ENCODE measurements around the gene SH3BP5.

The SH3BP5 gene

DNA sequence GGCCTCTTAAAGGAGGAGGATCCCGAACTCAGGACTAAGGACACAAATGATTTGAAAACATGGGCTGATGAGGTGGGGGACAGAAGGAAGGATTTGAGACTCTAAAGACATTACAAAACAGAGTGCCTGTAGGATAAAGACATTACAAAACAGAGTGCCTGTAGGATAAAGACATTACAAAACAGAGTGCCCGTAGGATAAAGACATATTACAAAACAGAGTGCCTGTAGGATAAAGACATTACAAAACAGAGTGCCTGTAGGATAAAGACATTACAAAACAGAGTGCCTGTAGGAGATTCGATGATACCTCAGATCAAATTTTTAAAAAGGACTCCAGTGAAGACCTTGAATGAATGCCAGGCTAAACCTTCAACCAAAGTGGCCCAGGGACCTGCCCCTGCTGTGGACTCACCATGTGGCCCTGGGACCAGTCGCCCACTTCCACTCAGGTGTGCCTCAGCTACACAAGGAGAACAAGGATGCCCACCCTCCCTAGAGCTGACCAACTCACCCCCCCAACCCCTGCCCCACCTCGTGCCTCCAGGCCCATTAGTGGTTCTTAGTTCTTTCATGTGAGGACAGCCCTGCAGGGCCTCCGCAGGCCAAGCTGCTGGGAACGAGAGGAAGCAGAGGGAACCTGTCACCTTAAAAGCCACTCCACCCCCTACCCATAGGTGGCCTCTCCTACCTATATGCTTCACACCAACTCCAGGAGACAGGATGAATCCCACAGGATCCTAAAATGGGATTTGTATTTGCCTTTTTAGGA lies 59.8 kb downstream of the SH3BP5 start:
- DNase-seq: no peak

DNA sequence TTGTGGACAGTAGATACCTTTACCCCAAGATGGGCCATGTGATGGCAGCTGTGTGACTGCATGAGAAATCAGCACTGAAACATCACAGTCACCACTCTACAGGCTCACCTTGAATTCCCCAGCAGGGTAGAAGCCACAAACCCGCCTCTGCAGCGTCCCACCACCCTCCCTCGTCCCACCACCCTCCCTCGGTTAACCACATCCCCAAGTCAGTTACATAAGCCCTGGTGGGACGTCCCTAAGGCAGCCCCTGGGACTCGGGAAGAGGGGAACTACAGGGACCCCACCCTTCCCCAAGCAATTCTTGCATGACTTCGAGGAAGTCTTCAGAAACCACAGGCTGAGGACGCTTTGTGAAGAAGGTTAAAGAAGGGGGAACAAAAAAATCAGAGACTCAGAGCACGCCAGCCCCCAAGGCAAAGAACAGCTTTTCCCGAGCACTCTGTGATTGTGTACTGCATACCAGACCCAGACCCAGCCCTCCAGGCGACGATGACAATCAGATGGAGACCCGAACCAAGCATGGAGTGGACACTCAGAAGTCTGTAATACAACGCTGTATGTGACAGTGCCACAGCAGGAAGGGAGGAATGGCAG lies 60.5 kb downstream of the SH3BP5 start:
- peak; percentile 60 to 88 for DNase-seq

DNA sequence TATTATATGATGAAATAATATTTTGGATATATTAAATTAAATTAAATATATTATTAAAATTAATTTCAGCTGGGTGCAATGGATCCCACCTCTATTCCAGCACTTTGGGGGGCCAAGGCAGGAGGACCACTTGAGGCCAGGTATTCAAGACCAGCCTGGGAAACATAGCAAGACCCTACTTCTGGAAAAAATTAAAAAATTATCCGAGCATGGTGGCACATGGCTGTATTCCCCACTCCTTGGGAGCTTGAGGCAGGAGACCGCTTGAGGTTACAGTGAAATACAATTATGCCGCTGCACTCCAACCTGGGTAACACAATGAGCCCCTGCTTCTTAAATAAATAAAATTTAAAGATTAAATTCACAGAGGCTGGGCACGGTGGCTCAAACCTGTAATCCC lies 61.4 kb downstream of the SH3BP5 start:
- no peak for DNase-seq

DNA sequence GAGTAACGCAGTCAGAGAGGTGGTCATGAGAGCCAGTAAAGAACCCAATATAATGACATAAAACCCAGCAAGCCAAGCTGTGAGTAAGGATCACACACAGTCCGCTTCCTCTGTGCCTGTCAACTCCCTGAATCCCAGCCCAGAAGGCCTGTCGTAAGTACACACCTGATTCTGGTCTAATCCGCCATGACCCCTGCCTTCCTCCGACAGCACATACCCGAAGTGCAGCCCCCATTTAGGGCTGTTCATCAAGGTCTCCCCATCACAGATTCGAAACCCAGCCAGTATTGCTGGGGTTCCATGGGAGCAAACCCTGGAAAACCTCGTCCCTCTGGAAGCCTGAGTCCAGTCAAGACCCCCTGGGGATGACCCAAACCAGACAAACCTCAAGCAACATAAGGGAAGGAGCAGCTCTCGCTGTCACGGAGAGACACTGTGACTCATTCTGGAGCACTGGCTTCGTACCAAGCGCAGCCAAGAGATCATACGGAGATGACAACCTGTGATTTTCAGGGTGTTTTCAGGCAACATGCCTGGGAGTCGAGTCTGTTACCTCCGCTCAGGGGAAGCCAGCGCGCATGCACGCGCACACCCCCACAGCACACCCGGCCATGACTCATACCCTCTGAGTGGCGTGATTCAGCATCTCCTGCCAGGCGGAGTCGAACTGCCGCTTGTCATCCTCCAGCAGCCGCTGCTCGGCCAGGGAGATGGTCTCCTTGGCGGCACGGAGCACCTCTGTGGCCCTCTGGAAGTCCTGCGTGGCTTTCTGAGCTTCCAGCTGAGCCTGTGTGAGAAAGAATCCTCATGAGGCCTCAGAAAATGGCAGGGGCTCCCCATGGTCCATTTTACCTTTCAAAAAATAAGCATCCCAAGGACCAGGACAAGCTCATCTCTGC lies 63.0 kb downstream of the SH3BP5 start:
- peak; percentile 76 to 93 for DNase-seq

DNA sequence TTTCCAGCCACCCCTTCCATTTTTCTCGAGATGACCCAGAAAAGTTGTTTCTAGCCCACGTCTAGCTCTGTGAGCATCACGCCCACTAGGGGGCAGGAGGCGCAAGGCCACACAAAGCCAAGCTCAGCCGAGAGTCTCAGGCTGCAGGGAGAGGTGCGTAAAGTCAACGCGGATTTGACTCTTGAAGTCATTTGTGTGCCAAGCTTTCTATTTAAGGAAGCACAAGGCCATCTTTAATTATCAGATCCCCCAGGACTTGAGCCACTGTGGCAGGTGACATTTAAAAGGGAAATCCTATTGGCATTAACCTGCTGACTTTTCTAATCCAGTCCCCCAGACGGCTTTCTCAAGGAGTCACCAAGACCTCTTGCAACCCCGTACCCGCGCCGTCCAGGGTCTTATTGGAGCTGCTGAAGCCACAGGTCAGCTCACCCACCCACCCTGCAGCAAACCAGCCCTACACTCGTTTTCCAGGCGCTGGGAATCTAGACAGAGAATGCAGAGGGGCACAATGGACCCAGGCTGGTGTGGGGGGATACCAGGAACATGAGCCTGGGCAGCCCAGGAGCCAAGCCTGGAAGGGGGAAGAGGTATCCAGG lies 64.3 kb downstream of the SH3BP5 start:
- DNase-seq: peak; percentile 79 to 81

DNA sequence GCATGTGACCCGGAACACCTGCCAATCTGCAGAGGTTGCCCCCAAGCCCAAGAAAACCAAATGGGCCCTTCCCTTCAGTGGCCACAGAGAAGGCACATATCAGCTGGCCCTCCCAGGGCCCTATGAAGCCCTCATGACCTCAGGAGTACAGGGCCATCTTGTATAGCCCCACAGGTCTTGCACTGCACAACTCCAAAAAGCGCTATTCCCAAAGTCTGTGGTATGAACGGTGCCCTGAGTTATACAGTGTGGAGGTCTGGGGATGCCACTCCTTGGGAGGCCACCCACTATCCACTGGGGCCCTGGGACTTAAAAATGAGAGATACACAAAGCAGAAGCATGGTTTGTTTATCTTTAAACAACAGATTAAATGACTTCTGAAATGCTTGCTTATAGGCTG lies 64.9 kb downstream of the SH3BP5 start:
- DNase-seq: no peak

DNA sequence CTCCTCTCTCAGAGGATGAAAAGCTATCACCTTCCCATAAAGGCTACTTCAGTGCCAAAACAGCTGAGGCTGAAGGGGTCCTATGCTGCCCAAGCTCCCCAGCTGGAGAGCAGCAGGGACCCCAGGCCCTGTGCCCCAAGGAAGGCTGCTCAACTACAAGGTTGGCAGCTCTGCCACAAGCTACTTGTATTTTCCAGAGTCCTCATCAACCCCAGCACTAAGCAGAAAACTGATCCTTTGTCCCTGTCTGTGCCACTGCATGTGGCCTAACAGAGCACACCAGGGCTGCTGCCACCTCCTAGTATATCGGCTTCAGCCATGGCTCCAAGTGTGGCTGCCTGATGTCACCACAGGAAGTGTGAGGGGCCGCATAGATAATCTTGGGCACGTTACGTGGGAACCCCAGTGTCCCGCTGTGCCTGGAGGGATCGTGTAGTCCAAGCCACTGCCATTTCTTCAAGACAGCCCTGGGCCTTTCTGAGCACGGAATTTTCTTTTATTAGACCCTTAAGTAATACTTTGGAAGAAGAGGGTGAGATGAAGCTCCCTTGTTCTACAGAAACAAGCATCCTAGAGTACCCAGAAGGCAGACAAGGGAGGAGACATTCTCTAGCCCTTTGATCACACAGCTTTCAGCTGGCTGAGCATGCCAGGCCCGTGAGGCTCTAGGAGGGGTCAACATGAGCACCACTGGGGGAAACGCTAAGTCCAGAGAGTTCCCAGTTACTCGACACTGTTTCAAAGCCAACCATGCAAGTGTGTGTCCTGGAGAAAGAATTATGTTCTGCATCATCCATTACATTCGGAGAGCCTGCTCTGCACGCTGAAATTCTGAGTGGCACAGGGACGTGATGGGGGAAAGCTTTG lies 65.6 kb downstream of the SH3BP5 start:
- no peak for DNase-seq

DNA sequence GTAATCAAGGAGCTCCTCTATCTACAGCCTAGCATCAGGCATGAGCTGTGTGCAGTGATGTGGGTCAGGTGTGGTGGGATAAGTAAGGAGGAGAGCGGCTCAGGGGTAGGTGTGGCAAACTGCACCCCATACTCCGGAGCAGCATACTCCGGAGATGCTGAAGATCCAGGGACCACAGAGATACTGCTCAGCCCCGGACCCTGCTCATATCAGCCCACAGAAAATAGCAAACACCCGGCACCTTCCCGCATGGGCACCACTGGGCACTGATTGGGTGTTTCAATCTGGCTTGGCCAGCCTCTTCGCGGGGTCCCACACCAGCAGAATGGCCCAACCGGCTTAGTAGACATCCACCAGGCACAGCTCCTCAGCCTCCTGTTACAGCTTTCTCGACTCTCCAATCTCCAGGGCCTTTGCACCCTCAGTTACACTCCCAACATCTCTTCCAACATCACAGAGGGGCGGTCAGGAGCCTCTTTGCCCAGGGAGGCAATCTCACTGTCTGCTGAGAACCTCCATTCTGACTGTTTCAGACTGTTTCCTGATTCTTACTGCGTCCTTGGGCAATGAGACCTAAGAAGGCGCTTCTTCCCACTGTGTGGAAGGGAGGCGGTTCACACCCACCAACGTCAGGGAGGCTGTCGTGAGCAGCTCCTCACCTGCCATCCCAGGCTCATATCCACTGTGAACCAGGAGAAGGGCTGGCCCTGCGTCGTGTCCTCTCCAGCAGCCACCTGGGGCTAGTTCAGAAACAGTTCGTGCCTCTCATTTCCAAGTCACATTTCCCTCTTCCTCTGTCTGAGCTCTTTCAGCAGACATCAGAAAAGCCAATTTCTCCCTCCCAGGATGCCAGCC lies 66.5 kb downstream of the SH3BP5 start:
- DNase-seq: no peak

DNA sequence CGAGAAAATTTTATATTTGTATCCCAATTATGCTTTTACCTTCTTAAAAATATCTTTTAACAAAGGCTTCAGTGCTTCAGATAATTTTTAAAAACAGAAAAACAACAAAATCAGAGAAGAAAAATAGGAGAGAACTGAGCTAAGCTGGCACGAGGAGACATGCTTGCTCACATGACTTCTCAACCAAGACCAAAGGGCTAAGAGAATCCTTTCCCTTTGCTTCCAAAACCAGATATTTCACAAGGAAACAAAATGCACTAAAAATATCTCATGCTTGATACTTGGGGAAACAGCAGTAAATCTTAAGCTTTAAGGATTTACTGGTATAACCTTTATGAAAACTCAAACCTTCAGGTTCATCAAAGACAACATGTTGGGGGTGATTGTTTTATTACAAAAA lies 67.9 kb downstream of the SH3BP5 start:
- no peak for DNase-seq

DNA sequence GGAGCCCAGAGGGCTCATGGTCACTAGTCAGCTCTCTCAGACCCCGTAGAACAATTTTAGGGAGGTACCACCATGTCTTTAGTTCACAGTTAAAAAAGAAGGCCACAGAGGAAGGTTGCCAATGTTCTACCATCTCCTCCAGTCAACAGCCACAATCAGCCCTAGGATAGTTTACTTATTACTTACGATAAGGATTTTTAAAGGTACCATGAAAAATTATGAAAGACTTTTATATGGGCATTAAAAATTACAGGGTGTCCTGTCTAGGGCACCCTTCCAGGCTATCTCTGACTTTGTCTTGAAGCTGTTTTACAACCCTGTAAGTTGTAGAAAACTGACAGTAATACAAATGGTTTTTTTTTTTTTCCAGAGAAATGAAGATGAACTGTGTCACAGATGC lies 68.5 kb downstream of the SH3BP5 start:
- no peak for DNase-seq

DNA sequence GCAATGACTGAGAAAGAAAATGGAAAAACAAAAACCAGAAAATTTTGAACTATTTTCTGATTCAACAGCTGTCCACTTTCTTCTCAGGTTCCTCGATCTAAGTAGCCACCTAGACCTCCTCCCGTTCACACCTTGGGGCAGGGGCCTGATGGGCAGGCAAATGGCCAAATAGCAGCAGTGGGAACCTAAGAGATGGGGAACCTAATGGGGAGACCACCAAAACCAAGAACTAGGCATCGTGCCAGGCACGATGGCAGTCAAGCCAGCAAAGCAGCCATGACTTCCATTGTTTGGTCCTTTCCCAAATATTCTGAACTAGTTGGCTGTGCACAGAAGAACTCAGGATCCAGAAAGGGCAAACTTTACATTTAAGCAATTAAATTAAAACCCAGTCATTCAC lies 69.3 kb downstream of the SH3BP5 start:
- no peak for DNase-seq

DNA sequence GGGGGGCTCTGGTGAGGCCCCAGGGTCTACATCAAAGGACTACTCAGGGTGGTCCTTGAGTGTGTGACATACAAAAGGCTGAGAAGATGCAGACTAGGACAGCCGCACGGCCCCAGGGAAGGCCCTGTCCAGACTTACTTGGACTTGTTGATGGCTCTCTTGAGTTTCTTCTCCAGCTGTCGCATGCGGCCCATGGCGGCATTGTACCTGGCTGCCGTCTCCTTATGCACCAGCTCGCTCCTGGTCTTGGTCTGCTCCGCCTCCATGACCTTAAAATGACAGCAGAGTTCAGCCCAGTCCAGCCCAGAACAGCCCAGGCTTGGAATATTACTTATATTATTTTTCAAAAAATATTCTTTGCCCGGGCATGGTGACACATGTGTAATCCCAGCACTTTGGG lies 70.4 kb downstream of the SH3BP5 start:
- DNase-seq: no peak

DNA sequence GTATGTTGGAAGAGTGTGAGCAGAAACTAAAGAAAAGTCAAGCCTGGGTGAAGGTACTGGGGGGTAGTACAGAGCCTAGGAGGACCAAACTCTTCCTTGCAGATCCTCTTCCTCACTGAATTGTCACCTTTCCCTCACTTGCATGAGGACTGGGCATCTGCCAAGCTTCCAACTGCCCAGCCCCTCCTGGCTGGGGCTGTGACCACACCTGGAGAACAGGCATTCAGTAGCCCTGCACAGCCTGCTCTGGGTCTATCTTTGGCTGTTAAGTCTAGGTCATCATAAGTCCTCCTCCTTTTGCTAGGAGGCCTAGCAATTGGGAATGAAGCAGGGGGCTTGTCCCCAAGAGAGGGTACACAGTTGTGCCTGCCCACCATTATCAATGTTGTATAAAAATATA lies 71.1 kb downstream of the SH3BP5 start:
- DNase-seq: no peak

DNA sequence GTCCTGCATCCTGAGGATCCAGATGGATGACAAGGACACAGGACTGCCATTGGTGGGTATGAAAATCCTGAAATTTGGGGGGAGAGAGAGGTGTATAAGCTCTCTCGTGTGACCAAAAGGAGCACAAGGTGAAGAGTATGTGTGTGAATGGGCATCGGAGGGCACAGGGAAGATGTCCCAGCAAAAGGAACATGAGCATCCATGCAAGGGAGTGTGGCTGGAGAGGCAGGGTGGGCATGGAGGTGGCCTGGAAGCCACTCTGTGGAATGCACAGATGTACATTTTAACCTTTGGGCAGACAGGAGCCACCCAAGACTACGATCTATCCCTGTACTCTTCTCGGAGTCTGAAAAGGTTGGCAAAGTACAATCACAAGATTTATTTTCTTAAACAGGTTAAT lies 71.9 kb downstream of the SH3BP5 start:
- no peak for DNase-seq

DNA sequence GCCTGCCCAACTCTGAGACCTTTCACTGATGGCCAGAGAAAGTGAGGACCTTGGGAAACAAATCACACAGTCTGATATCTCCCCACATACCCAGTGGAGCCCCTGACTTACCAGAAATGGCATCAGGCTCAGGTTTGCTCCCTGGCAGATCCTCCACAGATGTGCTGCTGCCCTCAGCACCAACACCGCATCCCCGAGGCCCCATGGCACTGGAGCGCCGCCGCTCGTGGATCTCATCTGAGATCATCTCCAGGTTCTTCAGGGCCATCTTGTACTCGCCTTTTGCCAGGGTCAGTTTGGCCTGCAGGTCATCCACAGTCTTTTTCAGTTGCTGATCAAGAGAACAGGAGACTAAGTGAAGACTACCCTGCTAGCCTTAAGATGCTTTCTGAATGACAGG lies 73.7 kb downstream of the SH3BP5 start:
- DNase-seq: no peak

DNA sequence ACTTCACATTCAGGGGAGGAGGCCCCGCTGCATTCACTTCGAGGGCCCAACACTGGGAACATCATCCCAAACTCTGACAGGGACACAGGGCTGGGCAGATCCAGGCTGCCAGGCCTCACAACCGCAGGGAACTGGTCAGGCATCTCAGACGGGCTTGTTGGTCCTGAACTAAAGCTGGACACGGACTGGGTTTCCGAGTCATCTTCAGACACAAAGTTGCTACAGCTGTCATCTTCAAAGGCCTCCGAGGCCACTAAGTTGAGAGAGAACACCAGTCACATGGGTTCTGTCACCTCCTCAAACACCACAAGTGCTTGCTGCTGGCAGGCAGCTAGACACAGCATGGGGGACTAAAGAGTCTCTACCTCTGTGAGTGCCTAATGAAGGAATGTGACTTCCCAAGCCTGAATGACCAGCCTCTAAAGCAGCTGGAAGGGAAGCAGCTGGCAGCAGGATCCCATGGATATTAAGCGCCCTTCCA lies 75.5 kb downstream of the SH3BP5 start:
- DNase-seq: no peak

DNA sequence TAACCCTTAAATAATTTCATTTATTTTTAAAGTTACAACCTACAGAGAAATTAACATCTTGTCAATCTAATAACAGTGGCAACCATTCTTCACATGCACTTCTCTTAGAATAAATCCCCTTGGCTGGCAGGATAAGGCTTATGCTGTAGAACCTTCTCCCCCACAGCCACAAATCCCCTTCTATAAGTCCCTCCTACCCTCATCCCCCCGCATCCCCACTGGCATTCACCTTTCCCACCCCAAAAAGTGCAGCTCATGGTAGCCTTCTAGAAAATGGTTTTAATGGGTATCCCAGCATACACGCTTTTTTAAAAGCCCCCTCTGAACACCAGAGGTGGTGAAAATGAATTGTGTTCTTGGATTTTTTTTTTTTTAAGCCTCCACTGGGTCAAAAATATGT lies 77.2 kb downstream of the SH3BP5 start:
- DNase-seq: no peak

DNA sequence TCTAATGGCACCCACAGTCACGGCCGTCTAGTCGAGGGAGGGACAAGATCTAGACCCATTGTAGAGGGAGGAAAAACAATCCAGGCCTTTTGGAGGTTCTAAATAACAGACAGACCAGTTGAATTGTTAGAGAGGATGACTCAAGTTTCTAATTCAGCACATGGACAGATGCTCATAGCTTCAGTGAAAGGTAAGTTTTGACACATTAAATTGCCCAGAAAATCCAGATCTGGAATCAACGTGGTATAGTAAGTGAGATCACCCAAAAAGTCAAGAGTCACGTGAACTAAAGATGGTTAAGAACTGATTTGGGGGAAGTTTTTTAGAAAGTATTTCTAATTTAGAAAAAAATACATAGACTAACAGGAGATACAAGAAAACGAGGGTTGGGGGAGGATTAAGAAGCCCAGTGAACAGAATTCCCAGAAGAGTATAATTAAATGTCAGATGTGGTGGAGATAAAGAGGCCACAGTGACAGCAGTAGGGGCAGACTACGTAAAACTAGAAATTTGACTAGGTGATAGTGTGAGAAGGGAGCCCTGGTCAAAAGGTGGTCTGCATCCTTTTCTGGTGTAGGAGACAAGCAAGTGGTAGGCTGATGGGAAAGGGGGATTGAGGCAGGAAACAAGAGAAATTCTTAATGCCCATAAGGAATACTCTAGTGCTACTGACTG lies 79.2 kb downstream of the SH3BP5 start:
- no peak for DNase-seq

DNA sequence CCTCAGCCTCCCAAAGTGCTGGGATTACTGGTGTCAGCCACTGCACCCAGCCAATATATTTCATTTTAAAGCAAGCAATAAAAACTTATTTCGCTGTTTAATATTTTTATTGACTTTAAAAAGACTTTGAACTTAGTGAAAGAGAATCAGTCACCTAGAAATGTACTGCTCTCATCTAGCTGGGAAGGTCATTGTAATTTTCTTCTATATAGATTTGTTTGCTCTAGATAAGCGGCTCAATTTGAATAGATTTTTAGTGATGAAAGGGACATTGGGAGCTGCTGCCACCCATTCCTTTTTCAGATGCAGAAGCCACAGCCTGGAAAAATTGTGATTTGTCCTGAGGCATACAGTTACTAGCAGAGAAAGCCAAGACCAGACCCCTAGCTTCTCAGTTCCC lies 86.2 kb downstream of the SH3BP5 start:
- no peak for DNase-seq

DNA sequence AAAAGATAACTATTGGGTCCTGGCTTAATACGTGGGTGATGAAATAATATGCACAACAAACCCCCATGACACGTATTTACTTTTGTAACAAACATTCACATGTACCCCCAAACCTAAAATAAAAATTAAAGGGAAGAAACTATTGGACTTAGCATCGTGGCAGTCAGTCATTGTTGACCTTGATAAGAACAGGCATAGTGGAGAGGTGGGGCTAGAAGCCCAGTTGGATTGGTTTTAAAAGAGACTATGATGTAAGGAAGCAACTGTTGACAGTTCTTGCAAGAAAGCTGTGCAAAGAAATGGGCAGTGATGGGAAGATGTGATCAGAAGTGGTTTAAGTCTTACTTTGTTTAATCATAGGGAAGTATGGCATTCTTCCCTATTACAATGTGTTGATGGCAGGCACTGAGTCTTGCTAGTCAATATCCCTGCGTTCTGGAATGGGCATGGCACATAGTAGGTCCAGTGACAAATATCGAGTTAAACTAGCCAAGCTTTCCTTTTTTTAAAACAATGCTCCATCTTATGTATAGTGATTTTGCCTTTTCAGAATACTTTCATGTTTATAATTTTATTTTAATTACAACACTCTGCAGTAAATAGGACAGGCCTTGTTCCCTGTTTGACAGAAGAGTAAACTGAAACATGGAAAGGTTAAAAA lies 88.4 kb downstream of the SH3BP5 start:
- DNase-seq: no peak
